Head of caudate nucleus (tissue), 42 donors: ENCODE data around the gene HOXC10.

Experiments used
- DNase-seq, 42 donors: peaks; one replicate each; pipeline versions ENCODE4 v3.0.0 to v3.0.0-alpha.2; 2020 to 2021; ENCODE audit warnings: mixed read lengths in 7 of 42
- intact Hi-C: fragments of 100-400 bp; cut with DNase I; formaldehyde crosslinking; loops from one replicate; pipeline ENCODE4 v1.15.0; 2022

HOXC10 gene

DNA sequence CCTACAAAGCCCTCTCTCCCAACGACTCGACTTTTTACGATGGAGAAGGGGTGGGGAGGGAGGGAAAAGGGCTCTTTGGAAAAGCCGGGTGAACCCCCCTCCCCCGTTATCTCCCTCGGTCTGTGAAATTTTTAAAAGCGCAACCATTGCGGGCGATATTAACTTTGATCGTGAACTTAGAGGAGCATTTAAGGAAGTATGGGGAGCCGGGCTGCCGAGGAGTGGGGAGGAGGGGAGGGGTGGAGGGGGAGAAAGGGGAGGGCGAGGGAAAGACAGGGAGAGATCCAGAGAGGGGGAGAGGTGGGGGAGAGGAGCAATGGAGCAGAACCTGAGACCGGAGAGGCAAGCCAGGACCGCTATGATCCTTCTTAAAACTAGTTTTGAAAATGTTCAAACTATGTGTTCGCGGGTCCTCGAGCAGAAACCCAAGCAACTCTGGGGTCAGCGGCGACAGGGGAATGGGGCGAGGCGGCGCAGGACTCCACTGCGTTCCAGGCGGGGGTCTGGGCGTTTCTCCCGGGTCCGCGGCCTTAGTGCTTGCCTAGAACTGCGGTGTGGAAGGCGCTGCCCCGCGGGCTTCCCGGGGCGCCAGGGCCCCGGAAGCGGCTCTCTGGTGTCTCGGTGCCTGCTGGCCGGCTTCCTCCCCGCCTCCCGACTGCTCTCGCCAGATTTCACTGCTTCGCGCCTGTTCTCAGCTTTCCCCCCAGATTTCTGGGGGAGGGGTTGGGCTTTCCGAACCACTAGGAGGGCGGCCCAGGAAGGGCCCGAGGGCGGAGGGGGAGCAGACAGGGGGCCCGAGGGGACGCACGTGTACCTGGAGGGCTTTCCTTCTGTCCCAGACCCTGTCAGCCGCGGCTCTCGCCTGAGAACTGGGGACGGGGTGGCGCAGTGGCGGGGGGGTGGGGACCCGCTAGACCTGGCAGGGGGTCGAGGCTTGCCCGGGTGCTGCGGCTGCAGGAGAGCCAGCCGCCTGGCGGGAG is 10.6 kb upstream of the HOXC10 start, which contains the start of gene HOTAIR:
Gene HOTAIR, minus strand, starts transcription at position 871 of the 980 bp plus-strand sequence.
- no peak for DNase-seq
- intact Hi-C loops = no loop called here

DNA sequence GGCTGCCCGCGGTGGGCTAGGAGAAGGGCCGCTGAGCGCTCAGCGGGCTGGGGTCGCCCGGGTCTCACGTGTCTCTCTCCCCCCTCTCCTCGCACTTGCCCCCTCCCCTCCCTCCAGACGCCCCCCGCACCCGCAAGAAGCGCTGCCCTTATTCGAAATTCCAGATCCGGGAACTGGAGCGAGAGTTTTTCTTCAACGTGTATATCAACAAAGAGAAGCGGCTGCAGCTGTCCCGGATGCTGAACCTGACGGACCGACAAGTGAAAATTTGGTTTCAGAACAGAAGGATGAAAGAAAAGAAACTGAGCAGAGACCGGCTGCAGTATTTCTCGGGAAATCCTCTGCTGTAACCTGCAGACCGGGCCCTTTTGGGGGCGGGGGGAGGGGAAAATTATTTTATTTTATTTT is 9.9 kb upstream of the HOXC10 start:
- intact Hi-C loops = no loop called here
- DNase-seq = no peak

DNA sequence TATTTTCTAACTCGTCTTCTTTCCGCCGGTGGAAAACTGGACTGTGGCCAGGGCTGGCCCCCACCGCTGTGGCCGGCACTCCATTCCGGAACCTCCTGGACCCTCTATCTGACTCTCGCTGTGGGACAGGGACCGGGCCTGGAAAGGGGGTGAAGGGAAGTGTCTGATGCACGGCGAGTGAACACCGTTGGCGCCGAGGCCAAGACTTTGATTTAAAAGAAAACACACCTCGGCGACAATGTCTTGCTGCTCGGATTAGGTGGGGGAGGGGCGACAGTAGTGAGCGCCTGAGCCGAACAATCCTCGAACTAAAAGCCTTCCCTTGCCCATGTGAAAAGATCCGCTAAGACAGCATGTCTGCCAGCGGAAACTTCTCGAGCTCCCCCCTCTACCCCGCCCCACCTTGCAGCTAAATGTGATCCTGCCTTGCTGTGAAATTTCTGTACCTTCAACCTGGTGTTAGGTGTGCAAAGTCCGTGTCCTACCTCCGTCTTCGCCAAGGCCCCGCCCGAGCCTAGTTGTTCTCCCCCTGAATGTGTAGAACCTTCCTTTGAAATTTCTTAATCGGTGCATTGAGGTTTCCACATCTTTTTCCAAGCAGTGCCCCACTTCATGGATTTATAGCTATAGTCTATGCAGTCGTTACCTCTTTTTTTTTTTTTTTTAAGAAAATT is 9.3 kb upstream of the HOXC10 start:
- intact Hi-C loops = no loop called here
- DNase-seq = no peak

DNA sequence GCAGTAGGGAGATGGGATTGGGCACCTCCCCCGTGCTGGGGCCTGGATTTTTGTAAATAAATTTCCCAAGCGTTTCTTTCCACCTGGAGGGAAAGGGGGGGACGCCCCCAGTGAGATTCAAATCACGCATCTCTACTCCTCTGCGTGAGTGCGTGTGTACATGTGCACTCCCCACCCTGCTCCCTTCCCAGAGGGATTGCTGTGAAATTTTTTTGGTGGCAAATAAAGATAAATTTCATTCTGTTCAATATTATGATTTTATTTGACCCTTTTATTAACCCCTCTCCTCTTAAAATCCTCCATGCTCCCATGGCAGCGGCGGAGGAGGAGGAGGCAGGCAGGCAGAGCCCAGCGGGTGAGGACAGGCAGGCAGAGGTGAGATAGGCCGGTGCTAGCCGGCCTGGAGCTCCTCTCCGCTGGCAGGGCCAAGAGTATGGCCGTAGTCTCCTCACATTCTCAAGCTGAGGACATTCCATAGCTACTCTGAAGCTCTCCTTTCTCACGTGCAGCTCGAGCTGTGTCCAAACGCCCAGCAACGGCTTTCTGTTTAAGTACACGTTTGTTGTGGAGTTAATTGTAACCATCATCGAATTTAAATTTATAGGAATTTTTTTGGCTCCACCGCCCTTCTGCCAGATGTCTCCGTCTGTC is 8.6 kb upstream of the HOXC10 start:
- intact Hi-C loops = no loop called here
- DNase-seq = no peak

- DNase-seq = no peak
- intact Hi-C loops = no loop called here
Observed at GRCh38 chr12:53976823-53977595, 7.9 kb upstream of the HOXC10 start.

DNA sequence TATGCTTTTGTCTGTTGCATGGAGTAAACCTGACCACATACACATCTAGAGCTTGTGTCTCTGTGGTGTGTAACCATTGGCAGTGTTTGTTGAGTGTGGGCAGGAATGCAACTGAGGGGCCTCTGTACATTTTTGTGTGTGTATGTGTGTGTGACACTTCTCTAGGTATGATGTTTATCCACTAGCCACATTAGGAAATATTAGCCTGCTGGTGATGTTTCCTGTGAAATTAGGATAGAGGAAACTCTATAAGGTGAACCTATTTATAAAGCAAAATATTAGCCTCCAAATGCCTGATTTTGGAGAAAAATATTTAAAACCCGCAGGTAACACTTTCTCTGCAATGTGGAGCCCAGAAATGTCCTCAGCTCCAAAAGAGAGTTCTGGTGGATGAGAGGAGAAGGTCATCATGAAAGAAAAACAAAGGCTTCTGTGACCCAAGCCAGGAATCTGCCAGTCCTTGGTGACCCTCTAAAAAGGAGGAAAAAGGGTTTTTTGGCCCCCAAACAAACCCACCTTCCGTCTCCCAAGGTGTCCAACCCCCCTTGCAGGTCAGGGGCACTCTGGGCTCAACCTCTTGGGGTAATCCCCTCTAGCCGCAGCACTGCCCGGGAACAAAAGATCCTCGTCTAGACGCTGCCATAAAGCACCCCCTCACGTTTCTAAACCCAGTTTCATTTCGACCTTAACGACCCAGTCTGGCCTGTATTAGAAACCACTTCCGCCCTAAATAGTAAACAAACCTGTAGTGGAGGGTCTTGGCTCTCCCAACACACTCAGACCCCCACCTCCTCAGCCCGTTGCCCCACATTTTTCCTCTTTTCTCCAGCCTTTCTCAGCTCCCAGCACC is 7.1 kb upstream of the HOXC10 start:
- no peak for DNase-seq
- intact Hi-C loops = no loop called here

DNA sequence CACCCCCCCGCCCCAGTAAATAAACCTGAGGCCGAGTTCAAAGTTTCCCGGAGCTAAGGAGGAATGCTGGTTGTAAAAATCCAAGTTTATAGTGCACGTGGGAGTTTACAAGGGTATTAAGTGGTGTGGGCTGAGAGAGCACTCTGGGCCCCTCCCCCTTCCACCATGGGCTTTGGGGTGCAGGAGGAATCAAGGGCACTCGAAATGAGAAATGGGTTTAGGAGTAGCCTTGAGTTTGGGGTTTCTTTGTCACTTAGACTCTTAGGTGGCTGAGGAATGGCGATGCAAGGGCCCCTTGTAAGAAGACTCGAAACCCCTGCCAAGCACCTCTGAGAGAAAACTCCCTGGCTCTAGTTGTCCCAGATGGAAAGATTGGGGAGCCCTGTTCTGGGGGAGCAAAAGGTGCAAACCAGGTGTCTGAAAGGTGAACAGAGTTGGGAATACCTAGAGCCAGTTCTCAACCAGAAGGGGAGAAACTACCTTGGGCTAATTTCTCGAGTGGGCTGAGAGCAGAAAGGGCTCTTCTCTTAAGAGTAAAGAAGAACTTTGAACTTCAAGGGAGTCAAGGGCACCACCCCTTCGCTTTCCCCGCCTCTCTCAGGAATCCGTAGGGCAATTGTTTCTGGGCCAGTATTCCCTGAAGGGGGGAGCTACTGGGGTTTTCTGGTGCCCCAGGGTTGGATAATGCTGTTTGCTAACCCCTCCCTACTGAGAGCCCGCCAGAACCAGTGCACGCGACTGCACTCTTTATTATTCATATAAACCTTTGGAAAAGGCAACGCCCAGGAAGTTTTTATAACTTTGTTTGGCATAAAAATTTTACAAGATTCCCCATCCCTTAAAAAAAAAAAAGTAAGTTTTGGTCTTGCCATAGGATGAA is 6.2 kb upstream of the HOXC10 start:
- intact Hi-C loops = no loop called here
- no peak for DNase-seq

- no peak for DNase-seq
- intact Hi-C loops = no loop called here
Observed at GRCh38 chr12:53980104-53980801, 4.7 kb upstream of the HOXC10 start.

DNA sequence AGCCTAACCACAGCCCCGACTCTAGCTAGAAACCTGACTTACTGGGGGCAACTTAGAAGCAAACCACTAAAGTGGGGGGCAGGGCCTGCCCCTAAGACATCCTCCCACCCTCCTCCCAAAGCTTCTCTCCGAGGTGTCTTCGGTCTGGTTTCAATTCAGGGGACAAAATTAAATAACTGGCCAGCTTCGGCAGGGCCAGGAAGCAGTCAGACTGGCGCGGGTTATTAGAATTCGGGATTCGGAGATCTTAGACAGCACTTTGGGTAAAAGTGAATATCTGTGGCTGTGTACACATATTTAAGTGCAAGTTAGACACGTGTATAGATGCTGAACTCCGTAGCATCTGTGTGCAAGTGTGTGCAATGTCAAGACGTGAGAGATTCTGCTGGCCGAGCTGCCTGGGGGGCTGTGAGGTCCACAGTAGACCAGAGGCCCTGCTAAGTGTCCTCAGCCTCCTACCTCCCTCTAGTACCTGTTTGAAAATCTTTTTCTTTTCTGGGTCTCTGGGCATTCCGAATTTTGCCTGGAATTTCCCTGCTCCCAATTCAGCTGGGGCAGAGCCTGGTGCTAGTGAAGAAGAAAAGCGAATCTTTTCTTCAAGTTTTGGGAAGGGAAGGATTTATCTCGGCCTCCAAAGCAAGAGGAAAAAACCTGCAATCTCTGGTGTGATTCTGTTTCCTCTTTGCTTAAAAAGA is 4.0 kb upstream of the HOXC10 start:
- no peak for DNase-seq
- intact Hi-C loops = no loop called here

DNA sequence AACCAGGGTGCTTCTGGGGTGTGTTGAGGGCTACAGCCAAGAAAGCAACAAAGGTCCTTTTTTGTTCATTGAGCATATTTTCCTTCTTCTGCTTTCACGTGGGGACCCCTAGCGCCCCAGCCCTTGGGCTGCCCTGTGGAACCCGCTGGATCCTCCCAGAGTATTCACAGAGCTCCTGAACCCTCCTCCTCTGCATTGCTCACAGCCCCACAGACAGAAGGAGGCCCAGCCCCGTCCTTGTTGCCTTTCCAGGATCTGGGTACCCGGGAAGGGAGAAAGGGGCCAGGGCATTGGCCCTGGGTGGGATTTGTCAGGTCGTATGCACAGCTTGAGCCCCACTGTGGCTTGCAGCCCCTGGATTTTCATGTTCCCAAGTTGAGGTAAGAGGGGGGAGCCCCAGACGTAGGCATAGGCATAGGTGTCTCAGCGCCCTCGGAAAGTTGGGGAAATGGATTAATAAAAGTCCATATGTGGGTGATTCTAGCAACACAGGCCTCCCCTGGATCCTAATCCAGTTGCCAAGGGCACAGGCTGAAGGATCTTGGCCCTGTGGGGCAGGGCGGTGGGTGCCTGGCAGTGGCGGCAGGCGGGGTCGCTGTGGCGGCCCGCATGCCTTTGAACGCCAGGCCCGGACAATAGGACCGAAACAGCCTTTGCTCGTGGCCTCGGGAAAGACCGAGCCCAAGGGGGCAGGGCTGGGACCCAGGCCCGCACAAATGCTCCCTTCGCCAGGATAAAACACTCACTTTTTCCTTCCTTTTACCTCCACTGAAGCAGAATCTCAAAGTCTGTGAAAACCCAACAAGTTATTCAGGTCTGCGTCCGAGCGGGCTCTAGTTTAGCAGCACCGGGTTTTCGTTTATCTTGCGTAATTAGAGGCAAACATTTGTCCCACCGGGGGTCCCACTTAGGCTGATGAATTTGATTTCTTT is 3.0 kb upstream of the HOXC10 start:
- intact Hi-C loops = no loop called here
- no peak for DNase-seq

DNA sequence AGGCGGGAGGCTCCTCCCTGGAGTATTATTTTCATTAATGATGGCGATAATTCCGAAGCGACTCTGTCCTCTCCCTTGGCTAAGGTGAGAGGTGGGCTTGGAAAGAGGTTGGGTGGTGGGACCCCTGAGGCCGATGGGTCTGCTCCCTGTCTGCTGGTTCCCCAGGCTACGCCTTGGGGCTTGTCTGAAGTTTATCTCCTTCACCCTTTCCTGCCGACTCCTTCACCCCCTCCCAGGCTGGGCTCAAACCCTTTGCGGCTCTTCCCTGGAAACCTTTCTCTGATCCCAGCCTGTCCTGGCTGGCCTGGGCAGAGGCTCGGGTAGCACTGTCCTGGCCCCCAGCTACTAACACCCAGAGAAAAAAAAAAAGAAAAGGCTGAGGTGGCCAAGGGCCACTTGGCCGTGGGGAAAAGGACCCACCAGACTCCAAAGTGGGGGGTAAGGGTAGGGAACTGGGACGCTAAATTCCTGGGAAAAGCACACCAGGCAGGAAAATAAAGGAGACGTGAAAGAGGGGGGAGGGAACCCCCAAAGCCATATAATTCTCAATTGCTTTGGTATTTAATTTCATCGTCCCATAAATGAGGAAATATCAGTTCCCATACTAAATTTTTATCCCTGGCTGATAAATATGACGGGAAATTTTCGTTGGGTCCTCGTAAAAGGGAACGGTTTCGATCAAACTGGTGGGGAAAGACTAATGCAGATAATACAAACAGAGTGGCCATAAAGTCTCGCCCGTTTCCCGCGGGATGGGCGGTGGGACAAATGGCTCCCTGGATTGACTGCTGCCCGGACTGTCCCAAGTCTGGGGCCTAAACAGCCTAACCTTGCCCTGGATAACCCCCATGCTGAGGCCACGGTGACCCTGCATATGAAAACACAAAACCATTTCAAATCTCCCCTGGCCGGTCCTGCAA is 2.0 kb upstream of the HOXC10 start:
- intact Hi-C loops = no loop called here
- no peak for DNase-seq

GRCh38 chr12:53983568-53983949 is 1.4 kb upstream of the HOXC10 start:
- intact Hi-C loops = no loop called here
- no peak for DNase-seq

GRCh38 chr12:53983950-53984572 is 885 bp upstream of the HOXC10 start:
- intact Hi-C loops = no loop called here
- no peak for DNase-seq

- no peak for DNase-seq
- intact Hi-C loops = no loop called here
Observed at GRCh38 chr12:53985692-53985993, 697 bp downstream of the HOXC10 start.
